ENCODE results near the gene TAS2R39. TPM values are rescaled to one million over a fixed set of nuclear protein-coding genes. Genes with fewer than 3 reads are reported as not detected.

TAS2R39 gene
- total and polyA plus RNA-seq, 2 experiments from 2014 or later = 0.21 TPM; not detected in 1

DNA sequence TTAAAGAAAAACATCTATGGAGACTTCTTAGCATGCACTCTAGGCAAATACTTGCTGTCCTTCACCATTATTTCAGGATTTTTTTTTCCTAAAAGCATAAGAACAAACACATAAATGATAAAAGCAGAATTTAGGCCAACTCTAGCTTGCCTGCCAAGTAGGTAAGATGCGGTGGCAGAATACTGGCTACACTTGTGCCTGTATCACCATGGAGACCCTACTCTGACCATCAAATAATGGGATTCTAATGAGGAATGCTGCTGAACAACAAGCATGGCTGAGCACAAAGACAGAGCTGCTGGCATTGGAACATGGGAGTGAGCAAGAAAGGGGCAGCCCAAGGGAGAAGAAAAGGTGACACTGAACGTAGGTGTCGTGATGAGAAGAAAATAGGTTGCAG, 20.2 kb downstream of the TAS2R39 start:
- Mint-ChIP-seq H3K4me1 (peaks cover 7% of the 10 kb centered on the region; the same call in 1 of the 3 replicates), H3K4me3 (no peak overlapping the region), H3K9me3 (no peaks in the 10 kb centered on the region; the same call in 2 of the 3 replicates), H3K27me3 (ENCODE audit: insufficient read depth, low read depth, poor library complexity) (peaks cover 2% of the 10 kb centered on the region), H3K27ac (no peak overlapping the region; the same call in 1 of the 2 replicates), H3K36me3 (ENCODE audit: low read depth) (no peaks in the 10 kb centered on the region)
- Histone ChIP-seq H3K36me3 (ENCODE audit: insufficient read depth) (no peaks in the 10 kb centered on the region), H3F3A (replicated peaks; ENCODE audit: low read depth) (no peaks in the 10 kb centered on the region), H4K20me1 (replicated peaks; ENCODE audit: insufficient read depth) (no peaks in the 10 kb centered on the region), H3K27me3 (ENCODE audit: insufficient read depth) (no peaks in the 10 kb centered on the region), H3K79me2 (replicated peaks; ENCODE audit: insufficient read depth) (no peaks in the 10 kb centered on the region), H2AFZ (no peak overlapping the region), H3K4me3 (no peak overlapping the region), H3K27ac (ENCODE audit: low read depth) (no peak overlapping the region), H3K4me2 (no peak overlapping the region), H3K9me2 (ENCODE audit: insufficient read depth) (no peaks in the 10 kb centered on the region), H3K4me1 (ENCODE audit: insufficient read depth) (no peaks in the 10 kb centered on the region)
- ATAC-seq = no peak
- no peak for DNase-seq (ENCODE audit: low spot score)
- TF ChIP-seq EZH2 (IDR thresholded peaks at IDR 0.05; ENCODE audit: low read depth, unreplicated experiment) (no peak), CREB1 (CRISPR knock-in tag; IDR thresholded peaks at IDR 0.05; ENCODE audit: low read depth) (no peak), NANOG (IDR thresholded peaks at IDR 0.05; ENCODE audit: borderline replicate concordance) (no peak), ZNF331 (CRISPR knock-in tag; IDR thresholded peaks at IDR 0.05; ENCODE audit: low read depth) (no peak), POLR2AphosphoS5 (IDR thresholded peaks at IDR 0.05; ENCODE audit: low read depth) (no peak), EZH2phosphoT487 (IDR thresholded peaks at IDR 0.05; ENCODE audit: unreplicated experiment) (no peak), ZNF114 (CRISPR knock-in tag; IDR thresholded peaks at IDR 0.05) (no peak), JUNB (IDR thresholded peaks at IDR 0.05; ENCODE audit: unreplicated experiment) (no peak), STAT1 (IDR thresholded peaks at IDR 0.05; ENCODE audit: unreplicated experiment) (no peak)
- TF ChIP-seq, protein P1, sequence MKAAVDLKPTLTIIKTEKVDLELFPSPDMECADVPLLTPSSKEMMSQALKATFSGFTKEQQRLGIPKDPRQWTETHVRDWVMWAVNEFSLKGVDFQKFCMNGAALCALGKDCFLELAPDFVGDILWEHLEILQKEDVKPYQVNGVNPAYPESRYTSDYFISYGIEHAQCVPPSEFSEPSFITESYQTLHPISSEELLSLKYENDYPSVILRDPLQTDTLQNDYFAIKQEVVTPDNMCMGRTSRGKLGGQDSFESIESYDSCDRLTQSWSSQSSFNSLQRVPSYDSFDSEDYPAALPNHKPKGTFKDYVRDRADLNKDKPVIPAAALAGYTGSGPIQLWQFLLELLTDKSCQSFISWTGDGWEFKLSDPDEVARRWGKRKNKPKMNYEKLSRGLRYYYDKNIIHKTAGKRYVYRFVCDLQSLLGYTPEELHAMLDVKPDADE (IDR thresholded peaks at IDR 0.05) = no peak
- TF ChIP-seq, protein P2, sequence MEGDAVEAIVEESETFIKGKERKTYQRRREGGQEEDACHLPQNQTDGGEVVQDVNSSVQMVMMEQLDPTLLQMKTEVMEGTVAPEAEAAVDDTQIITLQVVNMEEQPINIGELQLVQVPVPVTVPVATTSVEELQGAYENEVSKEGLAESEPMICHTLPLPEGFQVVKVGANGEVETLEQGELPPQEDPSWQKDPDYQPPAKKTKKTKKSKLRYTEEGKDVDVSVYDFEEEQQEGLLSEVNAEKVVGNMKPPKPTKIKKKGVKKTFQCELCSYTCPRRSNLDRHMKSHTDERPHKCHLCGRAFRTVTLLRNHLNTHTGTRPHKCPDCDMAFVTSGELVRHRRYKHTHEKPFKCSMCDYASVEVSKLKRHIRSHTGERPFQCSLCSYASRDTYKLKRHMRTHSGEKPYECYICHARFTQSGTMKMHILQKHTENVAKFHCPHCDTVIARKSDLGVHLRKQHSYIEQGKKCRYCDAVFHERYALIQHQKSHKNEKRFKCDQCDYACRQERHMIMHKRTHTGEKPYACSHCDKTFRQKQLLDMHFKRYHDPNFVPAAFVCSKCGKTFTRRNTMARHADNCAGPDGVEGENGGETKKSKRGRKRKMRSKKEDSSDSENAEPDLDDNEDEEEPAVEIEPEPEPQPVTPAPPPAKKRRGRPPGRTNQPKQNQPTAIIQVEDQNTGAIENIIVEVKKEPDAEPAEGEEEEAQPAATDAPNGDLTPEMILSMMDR (conservative IDR thresholded peaks at IDR 0.05; ENCODE audit: low read depth in 2 of 2) = no peak
- TF ChIP-seq, protein P3, sequence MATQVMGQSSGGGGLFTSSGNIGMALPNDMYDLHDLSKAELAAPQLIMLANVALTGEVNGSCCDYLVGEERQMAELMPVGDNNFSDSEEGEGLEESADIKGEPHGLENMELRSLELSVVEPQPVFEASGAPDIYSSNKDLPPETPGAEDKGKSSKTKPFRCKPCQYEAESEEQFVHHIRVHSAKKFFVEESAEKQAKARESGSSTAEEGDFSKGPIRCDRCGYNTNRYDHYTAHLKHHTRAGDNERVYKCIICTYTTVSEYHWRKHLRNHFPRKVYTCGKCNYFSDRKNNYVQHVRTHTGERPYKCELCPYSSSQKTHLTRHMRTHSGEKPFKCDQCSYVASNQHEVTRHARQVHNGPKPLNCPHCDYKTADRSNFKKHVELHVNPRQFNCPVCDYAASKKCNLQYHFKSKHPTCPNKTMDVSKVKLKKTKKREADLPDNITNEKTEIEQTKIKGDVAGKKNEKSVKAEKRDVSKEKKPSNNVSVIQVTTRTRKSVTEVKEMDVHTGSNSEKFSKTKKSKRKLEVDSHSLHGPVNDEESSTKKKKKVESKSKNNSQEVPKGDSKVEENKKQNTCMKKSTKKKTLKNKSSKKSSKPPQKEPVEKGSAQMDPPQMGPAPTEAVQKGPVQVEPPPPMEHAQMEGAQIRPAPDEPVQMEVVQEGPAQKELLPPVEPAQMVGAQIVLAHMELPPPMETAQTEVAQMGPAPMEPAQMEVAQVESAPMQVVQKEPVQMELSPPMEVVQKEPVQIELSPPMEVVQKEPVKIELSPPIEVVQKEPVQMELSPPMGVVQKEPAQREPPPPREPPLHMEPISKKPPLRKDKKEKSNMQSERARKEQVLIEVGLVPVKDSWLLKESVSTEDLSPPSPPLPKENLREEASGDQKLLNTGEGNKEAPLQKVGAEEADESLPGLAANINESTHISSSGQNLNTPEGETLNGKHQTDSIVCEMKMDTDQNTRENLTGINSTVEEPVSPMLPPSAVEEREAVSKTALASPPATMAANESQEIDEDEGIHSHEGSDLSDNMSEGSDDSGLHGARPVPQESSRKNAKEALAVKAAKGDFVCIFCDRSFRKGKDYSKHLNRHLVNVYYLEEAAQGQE (IDR thresholded peaks at IDR 0.05; ENCODE audit: unreplicated experiment) = no peak

Measured in GM23338 (cell line).